Erythroblast (primary cell): ENCODE measurements around the gene TBX21.

Experiments used
- GATA1 ChIP-seq: IDR thresholded peaks from 2 replicates; pipeline ENCODE4 v1.6.1; 2011; ENCODE audit warnings: low read depth, mild to moderate bottlenecking, control low read depth, low read length, moderate library complexity
- POLR2A ChIP-seq: IDR thresholded peaks from 2 replicates; pipeline ENCODE4 v1.6.1; 2011; ENCODE audit warnings: mild to moderate bottlenecking, low read length

GRCh38 chr17:47686664-47687327, 46.2 kb upstream of the TBX21 start:
- TF ChIP-seq GATA1 (no peak), POLR2A (no peak)
